K562 (cell line): ENCODE measurements around the gene LOXL4. TPM values are rescaled to one million over a fixed set of nuclear protein-coding genes. Genes with fewer than 3 reads are reported as not detected.

Experiments used
- ATAC-seq: fragments of 200-7000 bp; cut with Tn5 transposase; 3 replicates; pipeline ENCODE4 v1.9.1; 2020; ENCODE audit warnings: moderate library complexity
- BruUV-seq: library from RNA; stranded (reverse); fragments of 400-500 nt; replicated peaks from 2 replicates; lab custom pipeline; 2021; lab: Mats Ljungman, UMichigan
- CTCF ChIA-PET: fragments of 300-600 bp; formaldehyde crosslinking; extraction: SDS; loops from one replicate; lab custom pipeline; 2021; ENCODE audit warnings: low intra/inter-chr PET ratio; lab: Yijun Ruan, JAX
- POLR2A ChIA-PET: fragments of 300-600, 350-650 bp; sonication (Branson Sonifier 250); formaldehyde crosslinking; extraction: SDS; loops from one replicate; lab custom pipeline; 2021; ENCODE audit warnings: antibody characterized with exemption, inconsistent platforms; lab: Yijun Ruan, JAX
- DNase-seq, 4 experiments: peaks; one replicate each; pipeline versions ENCODE4 v3.0.0 to v3.0.0-alpha.2; 2011 to 2018; ENCODE audit warnings: low spot score in 3 of 4, mixed read lengths in 3 of 4; ENCODE audit errors: extremely low read depth in 1 of 4
- FAIRE-seq: peaks from 2 replicates; lab custom pipeline; 2011; peaks lifted over from hg19 to GRCh38; lab: Jason Lieb, UNC
- H2AFZ ChIP-seq: 2 replicates; pipeline ENCODE4 v1.6.0; 2011; ENCODE audit warnings: low read depth, low read length, control low read depth, inconsistent platforms
- H3K27ac ChIP-seq: fragments of 200-600 bp; 3 replicates; pipeline ENCODE4 v1.8.0; 2011; ENCODE audit warnings: low read depth, mild to moderate bottlenecking, control low read depth, inconsistent platforms, low read length, moderate library complexity, mixed read lengths; ENCODE audit errors: extremely low read depth
- H3K27me3 ChIP-seq, 2 experiments: fragments of 300-600 bp in 1 of 2; 2 replicates in 1 of 2; 3 replicates in 1 of 2; pipeline versions ENCODE4 v1.6.0 to v1.8.0; 2011; ENCODE audit warnings: inconsistent platforms in 2 of 2, low read length in 2 of 2, mild to moderate bottlenecking in 1 of 2, mixed read lengths in 1 of 2, moderate library complexity in 1 of 2; ENCODE audit not compliant: control insufficient read depth in 2 of 2, insufficient read depth in 2 of 2
- H3K36me3 ChIP-seq: fragments of 300-600 bp; 3 replicates; pipeline ENCODE4 v1.8.0; 2011; ENCODE audit warnings: mild to moderate bottlenecking, low read length, inconsistent platforms; ENCODE audit not compliant: control insufficient read depth, insufficient read depth
- H3K4me1 ChIP-seq, 2 experiments: fragments of 200-600 bp in 1 of 2; replicated peaks in 1 of 2; 2 replicates in 1 of 2; 3 replicates in 1 of 2; pipeline versions ENCODE4 v1.5.1 to v1.8.0; 2011; ENCODE audit warnings: inconsistent platforms in 2 of 2, low read length in 2 of 2, mild to moderate bottlenecking in 1 of 2, mixed read lengths in 1 of 2, moderate library complexity in 1 of 2; ENCODE audit not compliant: control insufficient read depth in 2 of 2, insufficient read depth in 2 of 2
- H3K4me2 ChIP-seq: 2 replicates; pipeline ENCODE4 v1.6.1; 2011; ENCODE audit warnings: low read length, control low read depth, inconsistent platforms, mixed read lengths; ENCODE audit not compliant: insufficient read depth
- H3K4me3 ChIP-seq: fragments of 200-600 bp; sonication (generic), shearing (Covaris generic); 2 replicates; pipeline ENCODE4 v1.5.1; 2016; ENCODE audit warnings: control low read depth, inconsistent platforms
- H3K79me2 ChIP-seq: fragments of 200-600 bp; 3 replicates; pipeline ENCODE4 v1.8.0; 2011; ENCODE audit warnings: low read length, inconsistent platforms; ENCODE audit not compliant: control insufficient read depth, insufficient read depth
- H3K9ac ChIP-seq, 2 experiments: 2 replicates each; pipeline versions ENCODE4 v1.6.0 to v1.6.1; 2011; ENCODE audit warnings: low read depth in 2 of 2, low read length in 2 of 2, control low read depth in 1 of 2, inconsistent platforms in 1 of 2, mild to moderate bottlenecking in 1 of 2, mixed read lengths in 1 of 2; ENCODE audit not compliant: insufficient read depth in 1 of 2
- H3K9me1 ChIP-seq: one replicate; pipeline ENCODE4 v1.6.0; 2011; ENCODE audit warnings: inconsistent platforms, mild to moderate bottlenecking, low read length, moderate library complexity; ENCODE audit not compliant: control insufficient read depth, insufficient read depth
- H3K9me3 ChIP-seq: replicated peaks from 2 replicates; pipeline ENCODE4 v1.5.1; 2011; ENCODE audit warnings: low read depth, low read length, inconsistent platforms; ENCODE audit not compliant: control insufficient read depth, insufficient read depth
- H4K20me1 ChIP-seq: replicated peaks from 2 replicates; pipeline ENCODE4 v1.6.1; 2011; ENCODE audit warnings: low read length, inconsistent platforms, mixed read lengths; ENCODE audit not compliant: control insufficient read depth, insufficient read depth
- ATF3 ChIP-seq, 2 experiments: fragments of 450-650 bp in 1 of 2; sonication (generic) in 1 of 2; formaldehyde crosslinking in 1 of 2; IDR thresholded peaks in 1 of 2; conservative IDR thresholded peaks in 1 of 2; 2 replicates each; pipeline versions ENCODE4 v1.6.1 to v1.8.1; 2016 to 2023; ENCODE audit warnings: mild to moderate bottlenecking in 2 of 2, moderate library complexity in 2 of 2, inconsistent platforms in 1 of 2, missing genetic modification reagents in 1 of 2
- ELF1 ChIP-seq: fragments of 200-800 bp; sonication (Bioruptor generic); IDR thresholded peaks from 2 replicates; pipeline ENCODE4 v1.6.1; 2016; ENCODE audit warnings: missing genetic modification characterization, missing compliant biosample characterization
- FOXA3 ChIP-seq, 2 experiments: fragments of 450-650 bp in 1 of 2; sonication (generic) in 1 of 2; formaldehyde crosslinking; IDR thresholded peaks in 1 of 2; conservative IDR thresholded peaks in 1 of 2; 2 replicates each; pipeline versions ENCODE4 v1.4.0 to v1.8.0; 2020 to 2022; ENCODE audit warnings: mild to moderate bottlenecking in 2 of 2, missing genetic modification reagents in 1 of 2
- FOXM1 ChIP-seq, 2 experiments: fragments of 450-650 bp in 1 of 2; sonication (generic) in 1 of 2; formaldehyde crosslinking in 1 of 2; IDR thresholded peaks; 2 replicates each; pipeline versions ENCODE4 v1.6.1 to v1.9.0; 2017 to 2022; ENCODE audit warnings: low read depth in 2 of 2, mild to moderate bottlenecking in 2 of 2, missing genetic modification reagents in 1 of 2, moderate library complexity in 1 of 2
- HMGXB4 ChIP-seq: sonication (generic); formaldehyde crosslinking; IDR thresholded peaks from 2 replicates; pipeline ENCODE4 v1.8.1; 2023; ENCODE audit warnings: mild to moderate bottlenecking, missing genetic modification reagents
- IFI16 ChIP-seq: fragments of 250-450 bp; sonication (Bioruptor Pico); IDR thresholded peaks from 2 replicates; pipeline ENCODE4 v2.1.2; 2022; ENCODE audit warnings: mild to moderate bottlenecking, inconsistent platforms
- MAFK ChIP-seq: IDR thresholded peaks from 2 replicates; pipeline ENCODE4 v1.6.1; 2011; ENCODE audit warnings: low read length, improper control_type of control experiment
- RBBP5 ChIP-seq: fragments of 200-600 bp; sonication (generic); IDR thresholded peaks from 2 replicates; pipeline ENCODE4 v1.6.1; 2012; ENCODE audit warnings: borderline replicate concordance, mild to moderate bottlenecking, low read length, control low read depth, inconsistent platforms; ENCODE audit not compliant: insufficient read depth, poor library complexity, severe bottlenecking
- SETDB1 ChIP-seq: IDR thresholded peaks from one replicate; pipeline ENCODE4 v1.6.1; 2012; ENCODE audit warnings: low read length, control low read depth, inconsistent platforms
- TCF7L2 ChIP-seq: fragments of 150-350 bp; IDR thresholded peaks from 2 replicates; pipeline ENCODE4 v1.6.1; 2016; ENCODE audit warnings: low read depth, mild to moderate bottlenecking, low read length, moderate library complexity
- TFAM ChIP-seq: fragments of 250-450 bp; sonication (Bioruptor Pico); conservative IDR thresholded peaks from 2 replicates; pipeline ENCODE4 v1.5.0; 2021; ENCODE audit warnings: mild to moderate bottlenecking, moderate library complexity
- ZBTB12 ChIP-seq: fragments of 250-450 bp; sonication (Bioruptor Pico); IDR thresholded peaks from 2 replicates; pipeline ENCODE4 v1.4.0; 2020
- ZC3H11A ChIP-seq: IDR thresholded peaks from 2 replicates; pipeline ENCODE4 v1.6.1; 2012; ENCODE audit warnings: low read depth, low read length, improper control_type of control experiment
- ZNF324 ChIP-seq: fragments of 250-450 bp; sonication (Bioruptor Pico); IDR thresholded peaks from 2 replicates; pipeline ENCODE4 v1.4.0; 2020; ENCODE audit warnings: mild to moderate bottlenecking
- ZNF695 ChIP-seq: fragments of 450-650 bp; formaldehyde crosslinking; IDR thresholded peaks from 2 replicates; pipeline ENCODE4 v1.4.0; 2020; ENCODE audit warnings: mild to moderate bottlenecking, moderate library complexity
- WGBS: fragments of 100-300 bp; shearing (Covaris generic); methylation state at CpG from one replicate; pipeline ENCODE4 v1.1.6; 2016; ENCODE audit warnings: low coverage, mixed read lengths; ENCODE audit not compliant: insufficient coverage; ENCODE audit errors: missing lambda C conversion rate; 5-methylcytosine and 5-hydroxymethylcytosine counted together
- in situ Hi-C: fragments of 300-500 bp; cut with MboI; formaldehyde crosslinking; loops from 4 replicates; pipeline ENCODE4 v1.15.0; 2018; ENCODE audit warnings: inconsistent platforms, mixed read lengths
- intact Hi-C: fragments of 100-400 bp; cut with micrococcal nuclease; formaldehyde crosslinking; loops from 2 replicates; pipeline ENCODE4 v1.14.2; 2022
- polyA plus RNA-seq, 8 experiments: library from polyadenylated mRNA; depleted of rRNA in 4 of 8; stranded (reverse) in 5 of 8; unstranded in 3 of 8; fragments of >200 nt; fragmentation: Nextera tagmentation in 2 of 8; fragmentation: Illumina TruSeq in 1 of 8; extraction: Ambion mirVana in 2 of 8; extraction: Trizol in 1 of 8; gene quantifications; 2 replicates each; pipeline versions ENCODE4 v1.2.1 to v1.2.3, GENCODE V29; 2011 to 2014; ENCODE audit warnings: inconsistent platforms in 1 of 8, missing spikeins in 1 of 8
- total RNA-seq, 7 experiments: library from RNA; depleted of rRNA in 6 of 7; stranded (reverse); fragments of >200 nt in 6 of 7; fragmentation: Illumina TruSeq in 2 of 7; extraction: Trizol in 2 of 7; gene quantifications; 2 replicates each; pipeline versions ENCODE4 v1.2.1 to v1.2.3, GENCODE V29; 2011 to 2021; ENCODE audit warnings: low replicate concordance in 1 of 7

Gene LOXL4
- total and polyA plus RNA-seq, 9 of the 15 experiments (the other 6 are each of a cell fraction or from before 2014, with no cell fraction given), result 0.03 to 0.35 (median 0.05) TPM; not detected in 3

GRCh38 chr10:98261436-98262277 lies 6.3 kb downstream of the LOXL4 start (continued):
- no peak for TF ChIP-seq FOXM1 (IDR thresholded peaks at IDR 0.05; ENCODE audit: low read depth)
- no peak for TF ChIP-seq FOXM1 (CRISPR knock-in tag; IDR thresholded peaks at IDR 0.05; ENCODE audit: low read depth)
- TF ChIP-seq SETDB1, result no peak
- TF ChIP-seq RBBP5, result no peak
- no peak for TF ChIP-seq ZNF324 (CRISPR knock-in tag)
- no peak for TF ChIP-seq ZNF695 (CRISPR knock-in tag)
- TF ChIP-seq HMGXB4 (CRISPR knock-in tag), result no peak

- no peak for ATAC-seq
- POLR2A ChIA-PET, result interaction anchor here (0.7 to 1.0 kb wide), 2 partner anchors 121 to 566 kb away, joined by 3 read pairs; no protein-coding TSS in a partner anchor
- Histone ChIP-seq H3K27me3 (no peaks in the 10 kb centered on the region), H3K4me1 (peaks cover 13 to 18% of the 10 kb centered on the region in 2 experiments), H3K36me3 (no peaks in the 10 kb centered on the region), H2AFZ (no peak overlapping the region; the same call in 1 of the 2 replicates), H3K79me2 (no peaks in the 10 kb centered on the region), H3K27ac (no peak overlapping the region), H3K9me1 (no peaks in the 10 kb centered on the region), H3K4me3 (no peak overlapping the region), H4K20me1 (no peaks in the 10 kb centered on the region), H3K9ac (no peak overlapping the region), H3K4me2 (no peak overlapping the region), H3K9me3 (no peaks in the 10 kb centered on the region)
- FAIRE-seq, result no peak
- DNase-seq, result no peak
- in situ Hi-C loops (no loop called here), intact Hi-C loops (no loop called here)
- CTCF ChIA-PET, result no interaction called here
- 92% methylated on average over 7 of the region's 14 CpGs for WGBS
- no TSS peak for BruUV-seq
- TF ChIP-seq IFI16 (CRISPR knock-in tag), result no peak
- TF ChIP-seq MAFK, result no peak
- no peak for TF ChIP-seq TCF7L2
- TF ChIP-seq ATF3 (IDR thresholded peaks at IDR 0.05), result no peak
- no peak for TF ChIP-seq ATF3 (CRISPR knock-in tag; conservative IDR thresholded peaks at IDR 0.05)
- TF ChIP-seq ELF1, result no peak
- TF ChIP-seq FOXA3 (CRISPR knock-in tag; conservative IDR thresholded peaks at IDR 0.05 in 1 of 2, IDR thresholded peaks at IDR 0.05 in 1 of 2), result no peak
- no peak for TF ChIP-seq TFAM
- TF ChIP-seq ZC3H11A, result no peak
- TF ChIP-seq ZBTB12, result no peak
Measured at GRCh38 chr10:98260752-98261151, 7.2 kb downstream of the LOXL4 start.
